Activated CD8-positive, alpha-beta T cell treated with anti-CD3 and anti-CD28 coated beads for 36 hours (primary cell): ENCODE results near the gene MYZAP. TPM values are rescaled to one million over a fixed set of nuclear protein-coding genes. Genes with fewer than 3 reads are reported as not detected.

ENCODE experiments used
- ATAC-seq: fragments of 200-7000 bp; cut with Tn5 transposase; one replicate; pipeline ENCODE4 v1.10.0; 2021; ENCODE audit warnings: mild to moderate bottlenecking, moderate library complexity
- CTCF ChIA-PET: fragments of 350-600 bp; sonication (Branson Sonifier 250); formaldehyde crosslinking; loops from one replicate; lab custom pipeline; 2021; ENCODE audit warnings: antibody characterized with exemption; lab: Charles Lee
- POLR2A ChIA-PET: fragments of 350-600 bp; sonication (Branson Sonifier 250); formaldehyde crosslinking; loops from one replicate; lab custom pipeline; 2021; ENCODE audit warnings: antibody characterized with exemption; lab: Charles Lee
- DNase-seq: peaks from one replicate; pipeline ENCODE4 v3.0.0-alpha.2; 2020
- H3K27ac Mint-ChIP-seq: one replicate; pipeline ENCODE4 v1.8.0; 2021; ENCODE audit warnings: mild to moderate bottlenecking, mixed read lengths
- H3K27me3 Mint-ChIP-seq: one replicate; pipeline ENCODE4 v1.8.0; 2021; ENCODE audit warnings: mixed read lengths
- H3K36me3 Mint-ChIP-seq: one replicate; pipeline ENCODE4 v1.8.0; 2021; ENCODE audit warnings: low read depth, mixed read lengths
- H3K4me1 Mint-ChIP-seq: one replicate; pipeline ENCODE4 v1.8.0; 2021; ENCODE audit warnings: low read depth, mixed read lengths
- H3K4me3 Mint-ChIP-seq: one replicate; pipeline ENCODE4 v1.8.0; 2021; ENCODE audit warnings: mild to moderate bottlenecking, moderate library complexity, mixed read lengths
- H3K9me3 Mint-ChIP-seq: one replicate; pipeline ENCODE4 v1.8.0; 2021; ENCODE audit warnings: mixed read lengths
- intact Hi-C: fragments of 100-400 bp; cut with micrococcal nuclease; formaldehyde crosslinking; loops from one replicate; pipeline ENCODE4 v1.10.0; 2022
- total RNA-seq, 2 experiments: library from RNA; stranded (reverse); gene quantifications; one replicate each; pipeline ENCODE4 v1.2.3, GENCODE V29; 2021
- TF ChIP-seq, protein P1 (sequence below): fragments of 200-600 bp; IDR thresholded peaks from one replicate; pipeline ENCODE4 v1.8.0; 2022; ENCODE audit warnings: antibody characterized with exemption, mild to moderate bottlenecking

The MYZAP gene
- total RNA-seq, 2 experiments from 2014 or later, result not detected

DNA sequence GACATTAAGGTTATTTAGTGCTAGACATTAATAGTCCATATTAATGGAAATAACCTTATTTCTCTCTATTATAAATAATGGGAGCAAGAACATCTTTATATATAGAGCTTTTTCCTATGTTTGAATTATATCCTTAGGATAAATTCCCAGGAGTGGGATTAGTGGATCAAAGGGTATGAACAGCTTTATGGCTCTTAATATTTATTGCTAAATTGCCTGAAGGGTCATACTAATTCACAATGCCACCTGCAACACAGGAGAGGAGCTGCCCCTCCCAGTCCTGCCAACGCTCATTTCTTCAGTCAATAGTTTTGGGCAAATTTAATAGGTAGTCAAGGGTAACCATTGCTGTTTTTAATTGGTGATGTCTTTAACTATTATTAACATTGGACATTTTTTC is 65.9 kb downstream of the MYZAP start:
- TF ChIP-seq, protein P1, sequence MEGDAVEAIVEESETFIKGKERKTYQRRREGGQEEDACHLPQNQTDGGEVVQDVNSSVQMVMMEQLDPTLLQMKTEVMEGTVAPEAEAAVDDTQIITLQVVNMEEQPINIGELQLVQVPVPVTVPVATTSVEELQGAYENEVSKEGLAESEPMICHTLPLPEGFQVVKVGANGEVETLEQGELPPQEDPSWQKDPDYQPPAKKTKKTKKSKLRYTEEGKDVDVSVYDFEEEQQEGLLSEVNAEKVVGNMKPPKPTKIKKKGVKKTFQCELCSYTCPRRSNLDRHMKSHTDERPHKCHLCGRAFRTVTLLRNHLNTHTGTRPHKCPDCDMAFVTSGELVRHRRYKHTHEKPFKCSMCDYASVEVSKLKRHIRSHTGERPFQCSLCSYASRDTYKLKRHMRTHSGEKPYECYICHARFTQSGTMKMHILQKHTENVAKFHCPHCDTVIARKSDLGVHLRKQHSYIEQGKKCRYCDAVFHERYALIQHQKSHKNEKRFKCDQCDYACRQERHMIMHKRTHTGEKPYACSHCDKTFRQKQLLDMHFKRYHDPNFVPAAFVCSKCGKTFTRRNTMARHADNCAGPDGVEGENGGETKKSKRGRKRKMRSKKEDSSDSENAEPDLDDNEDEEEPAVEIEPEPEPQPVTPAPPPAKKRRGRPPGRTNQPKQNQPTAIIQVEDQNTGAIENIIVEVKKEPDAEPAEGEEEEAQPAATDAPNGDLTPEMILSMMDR, result no peak
- no peak for DNase-seq
- Mint-ChIP-seq H3K4me1 (no peaks in the 10 kb centered on the region), H3K4me3 (no peak overlapping the region), H3K36me3 (no peaks in the 10 kb centered on the region), H3K9me3 (no peaks in the 10 kb centered on the region), H3K27ac (no peak overlapping the region), H3K27me3 (peaks cover 12% of the 10 kb centered on the region)
- intact Hi-C loops, result no loop called here
- ChIA-PET POLR2A (interaction anchor here (0.5 kb wide), 1 partner anchor 25 kb away, joined by 3 read pairs; no protein-coding TSS in a partner anchor), CTCF (interaction anchor here (1.1 kb wide), 1 partner anchor 16 kb away, joined by 4 read pairs; no protein-coding TSS in a partner anchor)
- no peak for ATAC-seq

DNA sequence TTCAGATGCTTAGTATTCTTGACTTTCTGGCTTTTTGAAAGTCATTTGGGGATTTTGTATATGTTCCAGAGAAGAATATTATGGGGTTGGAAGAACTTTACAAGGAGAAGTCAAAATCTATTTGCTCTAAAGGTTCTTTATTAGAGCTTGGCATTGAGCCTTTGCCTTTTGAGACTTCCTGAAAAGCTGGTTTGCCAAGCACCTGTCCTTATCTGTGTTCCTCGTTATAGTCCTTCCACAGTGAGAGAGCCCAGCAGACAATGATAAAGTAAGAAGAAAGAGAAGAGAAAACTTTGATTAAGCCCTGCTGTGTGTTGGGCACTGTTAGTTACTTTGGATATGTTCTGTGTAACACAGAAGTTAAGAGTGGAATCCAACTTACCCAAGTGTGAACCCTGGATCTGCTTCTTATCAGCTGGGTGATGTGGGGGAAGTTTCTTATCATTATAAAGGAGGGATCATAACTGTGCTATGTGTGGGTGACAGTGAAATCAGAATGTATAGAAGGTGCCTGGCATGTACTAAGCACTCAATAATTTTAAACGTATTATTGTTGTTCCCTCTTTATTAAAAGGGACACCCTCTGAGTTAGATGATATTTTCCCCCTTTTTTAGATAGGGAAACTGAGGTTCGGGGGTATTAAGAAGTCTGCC is 70.5 kb downstream of the MYZAP start:
- TF ChIP-seq, protein P1, result no peak
- intact Hi-C loops, result no loop called here
- DNase-seq (no peak), ATAC-seq (no peak)
- H3K36me3 Mint-ChIP-seq, result no peaks in the 10 kb centered on the region
- ChIA-PET POLR2A (no interaction called here), CTCF (interaction anchor here (1.4 to 2.0 kb wide), 2 partner anchors 198 to 202 kb away, joined by 3 to 4 read pairs; no protein-coding TSS in a partner anchor)
- H3K27me3 Mint-ChIP-seq, result peaks cover 13% of the 10 kb centered on the region
- no peak overlapping the region for H3K27ac Mint-ChIP-seq
- no peak overlapping the region for H3K4me3 Mint-ChIP-seq
- H3K9me3 Mint-ChIP-seq, result no peaks in the 10 kb centered on the region
- no peaks in the 10 kb centered on the region for H3K4me1 Mint-ChIP-seq

DNA sequence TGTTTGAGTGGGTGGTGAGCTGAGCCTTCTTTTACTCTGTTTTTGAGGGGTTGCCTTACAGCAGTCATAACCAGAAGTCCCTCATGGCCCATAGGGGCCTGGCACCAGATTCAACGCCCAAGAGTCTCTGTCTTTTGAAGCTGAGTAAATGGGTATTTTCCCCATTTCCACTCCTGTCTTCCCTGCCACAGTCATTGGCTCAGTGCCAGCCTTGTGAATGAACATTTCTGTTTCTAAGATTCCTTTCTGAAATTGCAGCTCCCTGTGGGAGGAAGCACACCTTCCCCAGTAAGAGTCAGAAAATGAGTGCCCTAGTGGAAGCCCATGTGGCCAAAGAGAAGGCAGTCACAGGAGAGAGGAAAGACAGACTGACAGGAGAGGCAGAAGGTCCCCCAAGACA is 71.1 kb downstream of the MYZAP start:
- TF ChIP-seq, protein P1, result no peak
- CTCF ChIA-PET, result interaction anchor here (1.2 to 2.0 kb wide), 3 partner anchors 103 to 201 kb away, joined by 3 to 4 read pairs (median 3); no protein-coding TSS in a partner anchor
- Mint-ChIP-seq H3K27me3 (peaks cover 14% of the 10 kb centered on the region), H3K9me3 (no peaks in the 10 kb centered on the region), H3K27ac (no peak overlapping the region), H3K4me1 (peaks cover 2% of the 10 kb centered on the region), H3K4me3 (no peak overlapping the region), H3K36me3 (no peaks in the 10 kb centered on the region)
- POLR2A ChIA-PET, result no interaction called here
- DNase-seq (no peak), ATAC-seq (no peak)
- intact Hi-C loops, result no loop called here

DNA sequence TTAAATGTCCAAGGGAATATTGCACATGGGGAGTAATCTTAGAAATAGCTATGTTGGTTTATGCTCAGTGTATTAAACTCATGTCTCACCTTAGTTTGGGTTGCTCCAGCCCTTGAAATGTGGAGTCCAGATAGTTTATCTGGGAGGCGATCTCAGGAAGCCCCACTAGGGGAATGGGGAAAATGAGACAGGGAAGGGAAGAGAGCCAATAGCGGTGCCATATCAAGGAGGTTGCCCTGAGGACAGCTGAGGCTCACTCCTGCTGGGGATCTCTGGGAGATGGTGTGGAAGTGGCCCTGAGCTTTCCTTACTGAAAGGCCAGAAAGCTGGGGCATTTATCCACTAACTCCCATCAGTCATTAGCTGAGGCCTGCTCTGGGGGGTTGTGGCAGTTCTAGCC is 71.6 kb downstream of the MYZAP start:
- Mint-ChIP-seq H3K4me1 (peaks cover 3% of the 10 kb centered on the region), H3K27me3 (peaks cover 15% of the 10 kb centered on the region), H3K27ac (no peak overlapping the region), H3K4me3 (no peak overlapping the region), H3K36me3 (no peaks in the 10 kb centered on the region), H3K9me3 (no peaks in the 10 kb centered on the region)
- intact Hi-C loops, result no loop called here
- POLR2A ChIA-PET, result no interaction called here
- TF ChIP-seq, protein P1, result no peak
- no peak for ATAC-seq
- CTCF ChIA-PET, result interaction anchor here (1.2 to 2.0 kb wide), 2 partner anchors 103 to 201 kb away, joined by 3 to 4 read pairs; no protein-coding TSS in a partner anchor
- no peak for DNase-seq

DNA sequence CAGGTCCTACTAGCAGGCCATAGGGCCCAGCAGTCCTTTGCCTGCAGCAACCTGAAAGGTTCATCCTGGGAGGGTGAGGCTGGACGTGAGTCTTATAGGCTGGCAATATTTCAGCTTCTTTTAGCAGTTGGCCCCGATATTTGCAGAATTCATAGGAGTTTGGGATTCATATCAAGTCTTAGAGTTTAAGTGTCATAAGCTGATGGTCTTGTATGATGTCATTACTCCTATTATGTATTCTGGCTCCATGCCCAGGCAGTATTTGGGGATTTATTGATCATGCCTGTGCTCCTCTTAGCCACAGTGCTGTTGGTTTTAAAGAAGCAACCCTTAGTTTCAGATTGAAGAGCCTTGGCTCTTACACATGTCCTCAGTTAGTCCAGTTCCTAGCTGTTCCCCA is 73.5 kb downstream of the MYZAP start:
- H3K27ac Mint-ChIP-seq, result no peak overlapping the region
- CTCF ChIA-PET, result interaction anchor here (0.7 to 1.2 kb wide), 2 partner anchors 24 to 406 kb away, joined by 3 read pairs; no protein-coding TSS in a partner anchor
- H3K9me3 Mint-ChIP-seq, result no peaks in the 10 kb centered on the region
- H3K27me3 Mint-ChIP-seq, result peaks cover 8% of the 10 kb centered on the region
- H3K4me3 Mint-ChIP-seq, result no peak overlapping the region
- intact Hi-C loops, result no loop called here
- TF ChIP-seq, protein P1, result no peak
- peaks cover 3% of the 10 kb centered on the region for H3K4me1 Mint-ChIP-seq
- no peak for DNase-seq
- no peak for ATAC-seq
- POLR2A ChIA-PET, result no interaction called here
- H3K36me3 Mint-ChIP-seq, result no peaks in the 10 kb centered on the region
